MCF 10A (cell line): ENCODE data around the gene PDZD4. TPM values are rescaled to one million over a fixed set of nuclear protein-coding genes. Genes with fewer than 3 reads are reported as not detected.

ENCODE experiments used
- BruUV-seq: library from RNA; stranded (reverse); fragments of 400-500 nt; replicated peaks from 2 replicates; lab custom pipeline; 2021; lab: Mats Ljungman, UMichigan
- CTCF ChIA-PET: fragments of 300-600 bp; sonication (Branson Sonifier 250); formaldehyde crosslinking; extraction: SDS; loops from one replicate; lab custom pipeline; 2021; ENCODE audit warnings: antibody characterized with exemption, inconsistent platforms; lab: Yijun Ruan, JAX
- POLR2A ChIA-PET: fragments of 300-600, 350-650 bp; sonication (Branson Sonifier 250); formaldehyde crosslinking; extraction: SDS; loops from one replicate; lab custom pipeline; 2020; ENCODE audit warnings: antibody characterized with exemption, inconsistent platforms; lab: Yijun Ruan, JAX
- DNase-seq: peaks from one replicate; pipeline ENCODE4 v3.0.0-alpha.2; 2018; ENCODE audit not compliant: unreplicated experiment
- H3K27ac Mint-ChIP-seq: one replicate; pipeline ENCODE4 v1.8.0; 2022; ENCODE audit warnings: mild to moderate bottlenecking, low read depth, mixed read lengths; ENCODE audit not compliant: unreplicated experiment
- H3K27me3 Mint-ChIP-seq: one replicate; pipeline ENCODE4 v1.8.0; 2022; ENCODE audit warnings: mixed read lengths; ENCODE audit not compliant: insufficient read depth, unreplicated experiment
- H3K36me3 Mint-ChIP-seq: one replicate; pipeline ENCODE4 v1.8.0; 2022; ENCODE audit warnings: mild to moderate bottlenecking, moderate library complexity, mixed read lengths; ENCODE audit not compliant: insufficient read depth, unreplicated experiment
- H3K4me1 Mint-ChIP-seq: one replicate; pipeline ENCODE4 v1.8.0; 2022; ENCODE audit warnings: mixed read lengths; ENCODE audit not compliant: insufficient read depth, unreplicated experiment
- H3K4me3 Mint-ChIP-seq: one replicate; pipeline ENCODE4 v1.8.0; 2022; ENCODE audit warnings: mild to moderate bottlenecking, moderate library complexity, mixed read lengths; ENCODE audit not compliant: unreplicated experiment
- H3K9me3 Mint-ChIP-seq: one replicate; pipeline ENCODE4 v1.8.0; 2022; ENCODE audit warnings: mixed read lengths; ENCODE audit not compliant: unreplicated experiment
- intact Hi-C: fragments of 100-400 bp; cut with micrococcal nuclease; formaldehyde crosslinking; loops from 2 replicates; pipeline ENCODE4 v1.14.1; 2022
- total RNA-seq: library from RNA; stranded (reverse); gene quantifications from 2 replicates; pipeline ENCODE4 v1.2.3, GENCODE V29; 2022
- TF ChIP-seq, protein P1 (sequence below): fragments of 200-600 bp; IDR thresholded peaks from one replicate; pipeline ENCODE4 v1.8.0; 2022; ENCODE audit warnings: antibody characterized with exemption, mild to moderate bottlenecking; ENCODE audit not compliant: unreplicated experiment

Gene PDZD4
- total RNA-seq, 1 experiment from 2014 or later: not detected

DNA sequence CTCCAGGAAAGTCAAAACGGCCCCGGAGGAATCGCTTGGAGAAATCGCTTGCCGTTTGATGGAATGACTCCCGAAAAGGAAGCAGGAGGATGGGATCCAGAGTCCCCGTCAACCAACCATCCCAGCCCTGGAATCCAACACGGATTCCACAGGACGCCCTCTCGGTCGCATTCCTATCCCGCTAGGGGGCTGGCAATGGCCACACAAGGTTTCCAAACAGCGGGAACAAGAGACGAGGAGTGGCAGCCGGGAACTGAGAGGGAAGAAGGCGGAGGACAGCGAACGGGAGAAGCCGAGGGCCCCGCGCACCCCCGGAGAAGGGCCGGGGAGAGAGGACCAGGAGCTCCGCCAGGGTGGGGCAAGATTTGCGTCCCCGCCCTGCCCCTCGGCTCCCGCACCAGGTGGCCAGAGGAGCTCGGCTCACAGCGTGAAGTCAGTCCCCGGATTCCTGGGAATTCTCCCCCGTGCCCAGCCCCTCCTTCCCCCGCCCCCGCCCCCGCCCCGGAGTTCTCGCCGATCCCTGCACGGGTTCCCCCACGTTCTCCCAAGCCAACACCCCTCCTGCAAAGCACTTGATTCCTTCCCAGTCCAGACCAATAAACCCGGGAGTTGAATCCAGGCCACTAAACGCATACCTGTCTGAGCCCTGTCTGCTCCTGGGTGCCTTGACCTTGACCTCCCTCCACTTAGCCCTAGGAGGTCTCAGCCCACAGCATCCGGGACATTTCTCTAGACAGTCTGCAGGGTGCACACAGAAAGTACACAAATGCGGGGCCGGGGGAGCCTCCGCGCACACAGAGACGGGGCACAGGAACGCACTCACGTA lies 1.4 kb downstream of the PDZD4 start:
- no peak for DNase-seq
- no TSS peak for BruUV-seq
- no peak overlapping the region for H3K4me3 Mint-ChIP-seq
- ChIA-PET CTCF (no interaction called here), POLR2A (no interaction called here)
- H3K36me3 Mint-ChIP-seq: no peaks in the 10 kb centered on the region
- no peaks in the 10 kb centered on the region for H3K9me3 Mint-ChIP-seq
- H3K27me3 Mint-ChIP-seq: peaks cover 70% of the 10 kb centered on the region
- TF ChIP-seq, protein P1, sequence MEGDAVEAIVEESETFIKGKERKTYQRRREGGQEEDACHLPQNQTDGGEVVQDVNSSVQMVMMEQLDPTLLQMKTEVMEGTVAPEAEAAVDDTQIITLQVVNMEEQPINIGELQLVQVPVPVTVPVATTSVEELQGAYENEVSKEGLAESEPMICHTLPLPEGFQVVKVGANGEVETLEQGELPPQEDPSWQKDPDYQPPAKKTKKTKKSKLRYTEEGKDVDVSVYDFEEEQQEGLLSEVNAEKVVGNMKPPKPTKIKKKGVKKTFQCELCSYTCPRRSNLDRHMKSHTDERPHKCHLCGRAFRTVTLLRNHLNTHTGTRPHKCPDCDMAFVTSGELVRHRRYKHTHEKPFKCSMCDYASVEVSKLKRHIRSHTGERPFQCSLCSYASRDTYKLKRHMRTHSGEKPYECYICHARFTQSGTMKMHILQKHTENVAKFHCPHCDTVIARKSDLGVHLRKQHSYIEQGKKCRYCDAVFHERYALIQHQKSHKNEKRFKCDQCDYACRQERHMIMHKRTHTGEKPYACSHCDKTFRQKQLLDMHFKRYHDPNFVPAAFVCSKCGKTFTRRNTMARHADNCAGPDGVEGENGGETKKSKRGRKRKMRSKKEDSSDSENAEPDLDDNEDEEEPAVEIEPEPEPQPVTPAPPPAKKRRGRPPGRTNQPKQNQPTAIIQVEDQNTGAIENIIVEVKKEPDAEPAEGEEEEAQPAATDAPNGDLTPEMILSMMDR: no peak
- H3K27ac Mint-ChIP-seq: no peak overlapping the region
- intact Hi-C loops: no loop called here
- H3K4me1 Mint-ChIP-seq: no peaks in the 10 kb centered on the region

DNA sequence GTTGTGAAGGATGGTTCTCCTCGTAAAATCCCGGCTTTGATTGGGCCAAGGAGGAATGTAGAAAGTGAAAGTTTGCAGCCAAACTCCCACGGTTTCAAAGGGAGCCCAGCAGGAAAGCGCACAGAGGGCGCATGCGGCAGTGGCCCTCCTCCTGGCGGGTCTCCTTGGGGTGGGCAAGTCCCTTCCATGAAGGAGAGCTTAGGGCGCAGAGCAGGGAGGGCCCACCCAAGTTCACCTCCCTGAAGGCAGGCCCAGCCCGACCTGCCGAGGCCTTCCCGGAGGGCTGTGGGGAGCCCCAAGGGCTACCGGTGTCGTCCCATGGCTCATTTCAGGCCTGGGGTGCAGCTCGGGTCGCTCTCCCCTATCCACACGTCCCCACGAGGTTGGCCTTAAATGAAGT lies 2.0 kb downstream of the PDZD4 start:
- intact Hi-C loops: no loop called here
- POLR2A ChIA-PET: no interaction called here

DNA sequence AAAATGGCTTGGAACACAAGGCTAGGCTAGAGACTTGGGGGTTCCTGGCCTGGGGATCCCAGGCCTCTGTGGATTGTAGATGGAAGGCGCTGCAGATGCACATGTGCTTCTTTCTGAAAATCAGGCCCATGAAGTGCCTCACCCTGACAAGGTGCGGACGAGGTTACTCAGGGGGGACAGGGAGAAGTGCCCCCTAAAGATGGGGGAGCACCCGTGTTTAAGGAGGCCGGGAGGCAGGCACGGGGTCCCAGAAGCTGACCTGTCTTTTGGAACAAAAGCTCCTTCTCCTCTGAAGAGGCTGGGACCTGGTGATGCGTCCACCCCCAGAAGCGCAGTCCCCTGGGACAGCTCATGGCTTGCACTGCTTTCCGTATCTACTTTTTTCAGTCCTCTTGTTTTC lies 2.4 kb downstream of the PDZD4 start:
- ChIA-PET POLR2A (no interaction called here), CTCF (interaction anchor here (1.2 kb wide), 1 partner anchor 112 kb away, joined by 3 read pairs; no protein-coding TSS in a partner anchor)
- BruUV-seq: no TSS peak
- H3K27ac Mint-ChIP-seq: no peak overlapping the region
- TF ChIP-seq, protein P1: no peak
- no peaks in the 10 kb centered on the region for H3K4me1 Mint-ChIP-seq
- intact Hi-C loops: no loop called here
- no peaks in the 10 kb centered on the region for H3K9me3 Mint-ChIP-seq
- H3K27me3 Mint-ChIP-seq: peaks cover 65% of the 10 kb centered on the region
- DNase-seq: no peak
- no peaks in the 10 kb centered on the region for H3K36me3 Mint-ChIP-seq
- H3K4me3 Mint-ChIP-seq: no peak overlapping the region

More for the DNA sequence above, 2.0 kb downstream of the PDZD4 start:
- CTCF ChIA-PET: interaction anchor here (1.2 kb wide), 1 partner anchor 112 kb away, joined by 3 read pairs; no protein-coding TSS in a partner anchor
- Mint-ChIP-seq H3K27me3 (peaks cover 67% of the 10 kb centered on the region), H3K9me3 (no peaks in the 10 kb centered on the region), H3K27ac (no peak overlapping the region), H3K4me1 (no peaks in the 10 kb centered on the region), H3K4me3 (no peak overlapping the region), H3K36me3 (no peaks in the 10 kb centered on the region)
- DNase-seq: no peak
- BruUV-seq: no TSS peak
- TF ChIP-seq, protein P1: no peak

DNA sequence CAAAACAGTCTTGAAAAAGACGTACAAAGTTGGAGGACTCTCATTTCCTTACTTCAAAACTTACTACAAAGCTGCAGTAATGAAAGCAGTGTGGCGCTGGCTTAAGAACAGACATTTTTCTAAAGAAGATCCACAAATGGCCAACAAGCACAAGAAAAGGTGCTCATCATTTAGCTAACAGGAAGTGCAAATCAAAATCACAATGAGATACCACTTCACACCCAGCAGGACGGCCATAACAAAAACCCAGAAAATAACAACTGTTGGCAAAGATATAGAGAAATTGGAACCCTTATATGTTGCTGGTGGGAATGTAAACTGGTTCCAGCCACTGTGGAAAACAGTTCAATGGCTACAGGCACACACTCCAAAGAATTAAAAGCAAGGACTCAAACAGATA lies 3.3 kb downstream of the PDZD4 start:
- Mint-ChIP-seq H3K27me3 (peaks cover 67% of the 10 kb centered on the region), H3K36me3 (no peaks in the 10 kb centered on the region), H3K4me3 (no peak overlapping the region), H3K9me3 (no peaks in the 10 kb centered on the region), H3K4me1 (no peaks in the 10 kb centered on the region), H3K27ac (no peak overlapping the region)
- ChIA-PET POLR2A (no interaction called here), CTCF (interaction anchor here (1.2 kb wide), 1 partner anchor 113 kb away, joined by 3 read pairs; no protein-coding TSS in a partner anchor)
- intact Hi-C loops: no loop called here
- DNase-seq: no peak
- BruUV-seq: no TSS peak
- TF ChIP-seq, protein P1: no peak
